Measurements from ENCODE around the gene CCDC102A.

GRCh38 chr16:57513371-57514102, 22.8 kb downstream of the CCDC102A start:
- TF ChIP-seq CTCF (conservative IDR thresholded peaks at IDR 0.05) (no peak), ZFX (IDR thresholded peaks at IDR 0.05) (no peak)

Measured in C4-2B (cell line).